Endometrial microvascular endothelial cells (primary cell): Measurements from ENCODE around the gene ZBTB6. TPM values are rescaled to one million over a fixed set of nuclear protein-coding genes. Genes with fewer than 3 reads are reported as not detected.

ENCODE experiments used
- in situ Hi-C: cut with HindIII; loops from 2 replicates; pipeline ENCODE4 v1.10.0; 2017; ENCODE audit warnings: low sequenced_read_pairs, low pct_unique_long_range_greater_than_20kb; ENCODE audit errors: inconsistent ontology term
- total RNA-seq: library from RNA; depleted of rRNA; stranded (reverse); fragments of >200 nt; gene quantifications from one replicate; pipeline ENCODE4 v1.2.3, GENCODE V29; 2015; ENCODE audit errors: inconsistent ontology term

Gene ZBTB6
- total RNA-seq, 1 donor from 2014 or later = 7.1 TPM

- in situ Hi-C loops = no loop called here
Measured at GRCh38 chr9:122860319-122861142, 52.6 kb downstream of the ZBTB6 start.

Other genes with a start within 250 kb of the ZBTB6 start
- gene OR1L3, start 238.2 kb downstream of the ZBTB6 start, total RNA-seq = not detected
- not detected for gene OR1L4, start 189.3 kb downstream of the ZBTB6 start, total RNA-seq
- not detected for gene OR1L6, start 171.0 kb downstream of the ZBTB6 start, total RNA-seq
- not detected for gene OR5C1, start 124.4 kb downstream of the ZBTB6 start, total RNA-seq
- not detected for gene OR1K1, start 113.2 kb downstream of the ZBTB6 start, total RNA-seq
- gene PDCL, start 84.7 kb downstream of the ZBTB6 start, total RNA-seq = 23.1 TPM
- 41.8 TPM for gene RC3H2, start 8.0 kb downstream of the ZBTB6 start, total RNA-seq
- 2.0 TPM for gene ZBTB26, start 18.2 kb upstream of the ZBTB6 start, total RNA-seq
- 16.0 TPM for gene RABGAP1, start 27.7 kb upstream of the ZBTB6 start, total RNA-seq
- gene GPR21, start 120.3 kb upstream of the ZBTB6 start, total RNA-seq = 0.28 TPM